ENCODE results near the gene BBS9. TPM values are rescaled to one million over a fixed set of nuclear protein-coding genes. Genes with fewer than 3 reads are reported as not detected.
"Not testable (repeated sequence)": the region's sequence is repeated elsewhere in the genome, so short reads cannot be mapped to it uniquely, and the experiment has no call there.

The BBS9 gene
- total and polyA plus RNA-seq, 3 donors from 2014 or later, result 39.3 to 55.7 (median 53.3) TPM

GRCh38 chr7:33215992-33216391 is 86.6 kb downstream of the BBS9 start:
- Histone ChIP-seq H3K4me3 (no peak overlapping the region), H3K9me3 (peaks cover under 1% of the 10 kb centered on the region), H3K27me3 (no peaks in the 10 kb centered on the region), H3K36me3 (ENCODE audit: low read depth, missing control alignments) (no peaks in the 10 kb centered on the region), H3K4me1 (no peaks in the 10 kb centered on the region), H3K27ac (no peak overlapping the region)
- 87 to 94% methylated on average over 1 of the region's 1 CpG for WGBS, 2 donors
- intact Hi-C loops (cut with DNase I; ENCODE audit: low total_unique reads), result no loop called here
- DNase-seq, result no peak
- no peak for TF ChIP-seq CTCF (IDR thresholded peaks at IDR 0.05)
- TF ChIP-seq POLR2A (IDR thresholded peaks at IDR 0.05), result no peak

GRCh38 chr7:33217595-33217994 is 88.2 kb downstream of the BBS9 start:
- DNase-seq, result no peak
- 93 to 96% methylated on average over 4 of the region's 4 CpGs for WGBS, 2 donors

GRCh38 chr7:33218841-33219535 is 89.6 kb downstream of the BBS9 start:
- DNase-seq; intact Hi-C loops (cut with DNase I; ENCODE audit: low total_unique reads); H3K9me3 ChIP-seq; H3K4me1 ChIP-seq; H3K36me3 ChIP-seq (ENCODE audit: low read depth, missing control alignments); H3K27me3 ChIP-seq; H3K27ac ChIP-seq: not testable (repeated sequence)
- WGBS, 2 donors, result 79 to 81% methylated on average over 5 to 35 of the region's 38 CpGs
- H3K4me3 ChIP-seq, result peak overlapping the region in 1 of 2 donors; percentile 26

More at GRCh38 chr7:33217595-33217994, 88.2 kb downstream of the BBS9 start:
- no peaks in the 10 kb centered on the region for H3K4me1 ChIP-seq
- no peaks in the 10 kb centered on the region for H3K9me3 ChIP-seq
- no peaks in the 10 kb centered on the region for H3K27me3 ChIP-seq
- no peaks in the 10 kb centered on the region for H3K36me3 ChIP-seq (ENCODE audit: low read depth, missing control alignments)
- TF ChIP-seq CTCF (IDR thresholded peaks at IDR 0.05), result no peak
- TF ChIP-seq POLR2A (IDR thresholded peaks at IDR 0.05), result no peak
- no peak overlapping the region for H3K27ac ChIP-seq
- H3K4me3 ChIP-seq, result no peak overlapping the region
- intact Hi-C loops (cut with DNase I; ENCODE audit: low total_unique reads), result no loop called here

- H3K4me1 ChIP-seq, result no peaks in the 10 kb centered on the region
- H3K27ac ChIP-seq, result no peak overlapping the region
- H3K4me3 ChIP-seq, result no peak overlapping the region
- no peaks in the 10 kb centered on the region for H3K36me3 ChIP-seq (ENCODE audit: low read depth, missing control alignments)
- H3K27me3 ChIP-seq, result no peaks in the 10 kb centered on the region
- no peak for DNase-seq
- WGBS, 2 donors, result 87 to 89% methylated on average over 4 of the region's 4 CpGs
- intact Hi-C loops (cut with DNase I; ENCODE audit: low total_unique reads), result no loop called here
- no peak for TF ChIP-seq CTCF (IDR thresholded peaks at IDR 0.05)
- TF ChIP-seq POLR2A (IDR thresholded peaks at IDR 0.05), result no peak
- H3K9me3 ChIP-seq, result no peaks in the 10 kb centered on the region
Observed at GRCh38 chr7:33220231-33220630, 90.9 kb downstream of the BBS9 start.

GRCh38 chr7:33221390-33221789 is 92.0 kb downstream of the BBS9 start:
- no peaks in the 10 kb centered on the region for H3K4me1 ChIP-seq
- TF ChIP-seq CTCF (IDR thresholded peaks at IDR 0.05) (no peak), POLR2A (IDR thresholded peaks at IDR 0.05) (no peak)
- no peak for DNase-seq
- no peak overlapping the region for H3K4me3 ChIP-seq
- intact Hi-C loops (cut with DNase I; ENCODE audit: low total_unique reads), result no loop called here
- H3K36me3 ChIP-seq (ENCODE audit: low read depth, missing control alignments), result no peaks in the 10 kb centered on the region
- 92 to 95% methylated on average over 1 of the region's 1 CpG for WGBS, 2 donors
- no peaks in the 10 kb centered on the region for H3K9me3 ChIP-seq
- no peaks in the 10 kb centered on the region for H3K27me3 ChIP-seq
- no peak overlapping the region for H3K27ac ChIP-seq

Measured in testis (tissue), 3 donors.